GM18909 (cell line): ENCODE data around the gene KCNT2.
A peak's percentile ranks its signal among the peaks of the same experiment; 100 is the strongest.

Source experiments
- ATAC-seq: cut with Tn5 transposase; IDR thresholded peaks from one replicate; pipeline ENCODE4 v1.9.1; 2021; ENCODE audit warnings: mild to moderate bottlenecking; ENCODE audit not compliant: unreplicated experiment, poor library complexity

KCNT2 gene

DNA sequence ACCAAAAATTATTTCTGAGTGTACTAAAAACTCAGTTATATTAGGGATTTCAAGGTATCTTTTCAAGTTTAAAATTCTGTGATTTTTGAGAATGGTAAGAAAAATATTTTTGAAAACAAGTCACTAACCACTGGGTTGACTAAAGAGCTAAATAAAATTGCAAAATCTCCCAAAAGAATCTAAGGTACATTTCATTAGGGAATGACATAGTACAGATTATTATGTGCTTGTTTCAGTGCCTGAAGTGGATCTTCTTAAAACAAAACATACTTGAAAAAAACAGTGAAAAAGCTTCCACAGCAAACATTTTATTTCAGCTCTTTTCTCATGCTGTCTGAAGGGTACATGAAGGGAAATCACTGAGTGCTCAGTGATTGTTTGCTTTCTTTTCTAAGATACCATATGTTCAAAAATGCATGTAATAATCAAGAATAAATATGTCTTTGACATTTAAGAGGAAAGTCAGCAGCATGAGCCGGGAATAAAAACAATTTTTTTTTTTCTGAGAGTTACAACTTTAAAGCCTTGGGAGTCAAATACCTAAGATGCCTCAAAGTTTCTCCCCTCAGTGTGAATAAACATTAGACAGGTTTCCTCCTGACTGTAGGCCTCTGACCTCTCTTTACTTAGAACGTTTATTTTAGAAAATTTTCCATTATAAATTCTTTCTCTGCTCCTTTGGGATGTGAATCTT is 200.7 kb downstream of the KCNT2 start:
- no peak for ATAC-seq

GRCh38 chr1:196405839-196406238 is 202.4 kb downstream of the KCNT2 start:
- ATAC-seq: no peak

- no peak for ATAC-seq
Observed at GRCh38 chr1:196403803-196404690, 204.2 kb downstream of the KCNT2 start.

DNA sequence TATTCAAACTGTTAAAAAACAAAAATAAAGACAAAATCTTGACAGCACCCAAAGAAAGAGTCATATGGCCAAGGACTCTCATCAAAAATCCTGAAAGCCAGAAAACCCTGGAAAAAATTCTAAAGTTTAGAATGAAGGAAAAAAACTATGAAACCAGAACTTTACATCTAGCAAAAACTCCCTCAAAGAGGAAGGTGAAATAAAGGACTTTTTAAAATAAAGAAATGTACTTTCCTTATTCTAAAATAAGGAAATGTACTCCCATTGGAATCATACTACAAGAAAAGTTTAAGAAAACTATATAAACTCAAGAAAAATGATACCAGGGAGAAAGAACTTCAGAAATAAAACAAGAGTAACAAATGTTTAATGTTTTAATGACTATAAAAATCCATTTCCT is 206.3 kb downstream of the KCNT2 start:
- no peak for ATAC-seq

- no peak for ATAC-seq
Observed at GRCh38 chr1:196401452-196401833, 206.8 kb downstream of the KCNT2 start.

- ATAC-seq: no peak
Observed at GRCh38 chr1:196400478-196401451, 207.5 kb downstream of the KCNT2 start.

DNA sequence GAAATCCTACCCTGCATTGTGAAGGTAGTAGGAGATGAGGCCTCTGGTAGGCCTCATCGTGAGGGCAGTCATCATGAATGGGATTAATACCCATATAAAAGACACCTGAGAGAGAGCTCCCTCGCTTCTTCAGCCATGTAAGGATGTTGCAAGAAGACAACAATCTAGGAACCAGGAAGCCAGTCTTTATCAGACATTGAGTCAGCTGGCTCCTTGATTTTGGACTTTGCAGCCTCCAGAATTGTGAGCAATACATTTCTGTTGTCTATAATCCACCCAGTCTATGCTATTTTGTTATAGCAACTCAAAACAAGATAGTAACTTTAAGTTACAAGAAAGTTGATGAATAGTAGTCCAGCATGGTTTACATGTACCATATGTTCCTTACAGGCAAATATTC is 208.5 kb downstream of the KCNT2 start:
- ATAC-seq: no peak

DNA sequence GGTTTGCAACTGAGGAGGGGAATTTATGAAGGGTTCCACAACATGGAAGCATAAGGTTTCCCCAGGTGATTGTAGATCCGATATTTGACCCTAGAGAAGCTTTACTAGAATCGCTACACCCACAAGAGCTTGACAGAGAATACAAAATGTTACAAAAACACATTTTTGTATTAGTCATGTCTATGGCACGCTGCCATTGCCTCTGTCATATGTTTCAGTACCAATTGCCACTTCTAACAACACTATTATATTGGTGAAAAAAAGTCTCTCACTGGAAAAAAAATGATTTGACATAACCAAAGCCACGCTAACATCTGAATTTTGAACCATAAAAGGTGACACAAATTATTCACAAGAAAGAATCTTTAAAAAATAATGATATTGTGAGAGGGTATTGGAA is 214.5 kb downstream of the KCNT2 start:
- ATAC-seq: no peak

GRCh38 chr1:196393282-196393681 is 215.0 kb downstream of the KCNT2 start:
- ATAC-seq: no peak

DNA sequence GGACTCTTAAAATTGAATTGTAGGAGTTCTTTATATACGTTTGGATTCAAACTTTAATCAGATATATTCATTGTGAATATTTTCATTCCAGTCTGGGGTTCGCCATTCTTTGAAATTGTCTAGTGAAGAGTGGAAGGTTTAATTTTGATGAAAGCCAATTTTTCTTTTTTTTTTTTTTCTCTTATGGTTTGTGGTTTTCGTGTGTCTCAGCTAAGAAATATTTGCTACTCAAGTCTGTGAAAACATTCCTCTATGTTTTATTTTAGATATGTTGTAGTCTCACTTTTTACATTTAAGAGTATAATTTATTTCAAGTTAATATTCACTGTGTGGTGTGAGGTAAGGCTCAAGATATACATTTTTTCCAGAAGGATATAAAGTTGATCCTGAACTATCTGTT is 220.5 kb downstream of the KCNT2 start:
- no peak for ATAC-seq

DNA sequence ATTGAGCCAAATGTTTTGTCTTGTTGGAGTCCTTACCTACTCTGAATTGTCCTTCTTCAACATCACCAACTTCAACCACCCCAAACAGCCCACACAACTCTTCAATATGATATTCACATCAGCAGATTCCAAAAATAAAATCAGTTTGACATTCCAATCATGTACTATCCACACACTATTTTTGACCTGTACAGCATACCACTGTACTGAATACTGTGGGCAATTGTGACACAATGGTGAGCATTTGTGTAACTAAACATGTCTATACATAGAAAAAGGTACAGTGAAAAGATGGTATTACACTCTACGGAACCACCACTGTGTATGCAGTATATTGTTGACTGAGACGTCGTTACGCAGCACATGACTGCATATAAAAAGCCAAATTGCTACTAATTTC is 223.1 kb downstream of the KCNT2 start:
- no peak for ATAC-seq

GRCh38 chr1:196382383-196382782 is 225.9 kb downstream of the KCNT2 start:
- no peak for ATAC-seq

GRCh38 chr1:196381544-196381943 is 226.7 kb downstream of the KCNT2 start:
- ATAC-seq: peak; percentile 77

DNA sequence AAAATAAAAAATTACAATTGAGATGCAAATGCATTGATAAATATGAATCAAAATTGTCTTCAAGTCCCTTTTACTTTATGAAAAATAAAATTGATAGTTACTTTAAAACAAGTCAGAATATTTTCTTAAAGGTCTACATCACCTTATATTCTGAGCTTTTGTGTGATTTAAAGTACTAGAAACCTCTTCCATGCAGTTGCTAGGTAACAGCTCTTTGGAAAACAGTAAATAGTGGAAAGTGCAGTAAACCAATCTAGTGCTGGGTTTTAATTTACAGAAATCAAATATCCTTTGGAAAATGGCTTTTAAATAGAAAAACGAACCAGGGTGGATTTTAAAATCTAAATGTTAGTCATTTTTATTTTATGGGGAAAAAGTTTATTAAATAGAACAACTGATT is 227.9 kb downstream of the KCNT2 start:
- ATAC-seq: no peak

GRCh38 chr1:196377811-196378210 is 230.4 kb downstream of the KCNT2 start:
- no peak for ATAC-seq

DNA sequence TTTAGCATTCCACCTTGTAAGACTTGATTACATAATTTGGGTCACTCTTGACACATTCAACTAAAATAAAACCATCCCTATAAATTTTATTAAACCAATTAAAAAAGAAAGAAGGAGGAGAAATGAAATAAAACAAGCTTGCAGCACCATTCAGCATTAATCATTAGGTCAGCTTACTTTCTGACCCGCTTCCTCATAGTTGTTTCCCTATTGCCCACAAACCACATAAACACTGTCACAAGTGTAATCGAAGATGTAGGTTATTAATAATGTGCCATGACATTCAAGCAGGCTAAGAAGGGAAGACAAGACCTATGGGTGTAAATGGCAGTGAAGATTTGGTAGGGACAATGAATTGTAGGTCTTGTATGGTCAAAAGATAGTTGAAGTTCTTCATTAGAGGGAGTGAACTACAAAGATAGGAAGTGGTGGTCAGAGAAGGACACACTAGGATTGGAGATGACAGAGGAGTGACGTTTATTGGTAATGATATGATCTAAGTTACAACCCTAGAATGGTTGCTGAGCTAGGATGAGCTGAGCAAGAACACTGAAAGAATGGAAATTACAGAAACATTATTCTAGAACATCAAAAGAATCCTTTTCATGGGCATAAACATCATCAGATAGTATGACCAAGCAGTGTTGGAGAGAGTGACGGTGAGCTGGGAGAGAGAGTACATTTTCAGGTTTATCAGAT is 231.5 kb downstream of the KCNT2 start:
- no peak for ATAC-seq

DNA sequence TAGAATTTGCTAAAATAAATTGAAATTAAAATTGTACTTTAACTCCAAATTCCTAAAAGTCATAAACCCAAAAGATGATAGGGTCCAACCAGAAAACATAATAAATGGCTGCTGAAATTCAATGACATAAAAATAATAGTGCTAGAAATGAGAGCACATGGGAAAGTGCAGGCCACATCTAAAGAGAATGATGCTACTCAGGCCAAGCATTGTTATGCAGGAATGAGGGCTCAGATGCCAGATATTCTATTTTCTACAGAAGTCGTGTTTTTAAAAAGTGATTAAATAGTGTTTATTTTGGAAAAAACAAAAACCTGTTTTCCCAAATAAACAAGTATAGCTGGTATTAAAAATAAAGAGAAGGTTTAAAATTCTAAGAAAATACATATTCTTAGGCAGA is 234.4 kb downstream of the KCNT2 start:
- no peak for ATAC-seq

- peak; percentile 81 for ATAC-seq
Observed at GRCh38 chr1:196372896-196373536, 235.2 kb downstream of the KCNT2 start.

DNA sequence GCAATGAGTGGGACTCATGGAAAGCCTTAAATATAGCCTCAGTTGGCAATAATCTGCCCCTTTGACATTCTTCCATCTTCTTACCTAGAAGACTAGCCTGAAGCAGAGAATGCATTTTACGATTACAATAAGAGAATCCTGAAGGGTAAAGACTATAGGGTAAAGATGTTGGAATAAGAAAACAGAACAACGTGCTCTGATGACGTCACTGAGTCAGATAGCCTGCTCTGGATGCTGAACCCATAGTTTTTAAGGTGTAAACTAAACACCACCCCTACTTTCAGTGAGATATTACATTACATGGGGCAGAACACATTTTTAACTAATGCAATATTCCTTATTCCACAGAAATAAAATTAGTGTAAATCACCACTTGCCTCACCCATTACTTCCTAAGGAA is 240.4 kb downstream of the KCNT2 start:
- no peak for ATAC-seq
